CD4-positive, alpha-beta T cell treated with Interleukin-6 at 100 ng/mL for 8 hours (primary cell): ENCODE measurements around the gene TBC1D12.
"Not testable (repeated sequence)": the region's sequence is repeated elsewhere in the genome, so short reads cannot be mapped to it uniquely, and the experiment has no call there.

Source experiments
- DNase-seq: peaks from one replicate; pipeline ENCODE4 v3.0.0-alpha.2; 2020; ENCODE audit warnings: mixed read lengths, low spot score

TBC1D12 gene

DNA sequence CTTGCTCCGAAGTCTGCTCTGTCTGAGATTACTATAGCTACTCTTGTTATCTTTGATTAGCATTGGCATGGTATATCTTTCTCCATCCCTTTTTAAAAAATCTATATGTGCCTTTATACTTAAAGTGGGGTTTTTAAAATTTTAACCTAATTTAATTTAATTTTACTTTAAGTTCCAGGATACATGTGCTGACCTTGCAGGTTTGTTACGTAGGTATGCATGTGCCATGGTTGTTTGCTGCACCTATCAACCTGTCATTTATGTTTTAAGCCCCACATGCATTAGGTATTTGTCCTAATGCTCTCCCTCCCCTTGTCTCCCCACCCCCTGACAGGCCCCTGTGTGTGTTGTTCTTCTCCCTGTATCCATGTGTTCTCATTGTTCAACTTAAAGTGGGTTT is 54.6 kb downstream of the TBC1D12 start:
- no peak for DNase-seq

DNA sequence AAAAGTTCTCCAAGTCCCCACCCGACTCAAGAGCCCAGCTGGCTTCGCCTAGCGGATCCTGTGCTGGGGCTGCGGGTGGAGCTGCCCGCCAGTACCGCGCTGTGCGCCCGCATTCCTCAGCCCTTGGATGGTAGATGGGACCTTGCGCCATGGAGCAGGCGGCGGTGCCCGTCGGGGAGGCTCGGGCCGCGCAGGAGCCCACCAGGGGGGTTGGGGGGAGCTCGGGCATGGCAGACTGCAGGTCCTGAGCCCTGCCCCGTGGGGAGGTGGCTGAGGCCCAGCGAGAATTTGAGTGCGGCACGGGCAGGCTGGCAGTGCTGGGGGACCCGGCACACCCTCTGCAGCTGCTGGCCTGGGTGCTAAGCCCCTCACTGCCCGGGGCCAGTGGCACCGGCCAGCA is 57.0 kb downstream of the TBC1D12 start:
- no peak for DNase-seq

DNA sequence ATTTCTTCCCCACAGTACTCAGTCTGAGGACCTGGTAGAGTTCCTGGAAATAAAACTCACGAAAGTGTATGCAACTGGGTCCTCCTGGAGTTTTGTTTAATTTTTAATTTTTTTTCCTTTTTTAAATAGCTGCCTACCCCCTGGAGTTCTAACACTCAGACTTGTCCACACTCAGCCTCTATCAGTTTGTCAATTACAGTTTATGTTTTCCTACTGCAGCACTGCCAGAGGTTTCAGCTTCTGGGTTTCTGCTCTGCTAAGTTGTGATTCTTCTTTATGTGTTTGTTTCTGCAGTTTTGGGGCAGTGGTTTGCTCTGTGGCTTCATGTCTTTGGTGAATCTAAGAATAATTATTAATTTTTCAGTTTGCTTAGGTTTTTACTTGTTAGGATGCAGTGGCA is 59.2 kb downstream of the TBC1D12 start:
- no peak for DNase-seq

DNA sequence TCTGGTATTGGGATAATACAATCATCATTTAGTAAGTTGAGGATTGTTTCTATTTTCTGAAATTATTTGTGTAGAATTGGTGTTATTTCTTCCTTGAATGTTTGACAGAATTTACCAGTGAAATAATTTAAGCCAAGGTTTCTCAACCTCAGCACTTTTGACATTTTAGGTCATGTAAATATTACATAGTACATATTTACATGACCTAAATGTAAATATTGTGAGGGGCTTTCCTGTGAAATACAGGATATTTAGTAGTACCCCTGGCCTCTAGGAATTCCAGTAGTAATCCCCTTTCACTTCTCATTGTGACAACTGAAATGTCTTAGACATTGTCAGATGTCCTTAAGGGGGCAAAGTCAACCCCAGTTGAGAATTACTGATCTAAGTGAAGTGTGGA is 59.8 kb downstream of the TBC1D12 start:
- no peak for DNase-seq

DNA sequence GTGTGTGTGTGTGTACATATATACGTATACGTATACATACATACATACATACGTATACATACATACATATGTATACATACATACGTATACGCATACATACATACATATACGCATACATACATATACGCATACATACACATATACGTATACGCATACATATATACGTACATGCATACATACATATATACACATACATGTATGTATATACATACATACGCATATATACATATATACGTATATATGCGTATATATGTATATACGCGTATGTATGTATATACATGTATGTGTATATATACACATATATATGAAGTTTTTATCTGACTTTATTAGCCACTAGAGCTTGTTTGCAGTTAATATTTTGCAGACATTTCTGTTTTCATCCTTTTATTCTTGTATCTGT is 63.3 kb downstream of the TBC1D12 start:
- no peak for DNase-seq

DNA sequence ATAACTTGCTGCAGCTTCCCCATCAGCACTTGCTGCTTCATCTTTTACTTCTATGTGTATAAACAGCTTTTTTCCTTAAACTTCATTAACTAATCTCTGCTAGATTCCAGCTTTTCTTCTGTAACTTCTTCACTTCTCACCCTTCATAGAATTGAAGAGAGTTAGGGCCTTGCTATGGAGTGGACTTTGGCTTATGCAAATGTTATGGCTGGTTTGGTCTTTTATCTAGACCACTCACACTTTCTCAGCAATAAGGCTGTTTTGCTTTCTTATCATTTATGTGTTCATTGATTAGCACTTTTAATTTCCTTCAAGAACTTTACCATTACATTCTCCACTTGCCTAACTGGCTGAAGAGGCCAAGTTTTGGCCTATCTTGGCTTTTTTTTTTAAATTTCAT is 79.1 kb downstream of the TBC1D12 start:
- no peak for DNase-seq

DNA sequence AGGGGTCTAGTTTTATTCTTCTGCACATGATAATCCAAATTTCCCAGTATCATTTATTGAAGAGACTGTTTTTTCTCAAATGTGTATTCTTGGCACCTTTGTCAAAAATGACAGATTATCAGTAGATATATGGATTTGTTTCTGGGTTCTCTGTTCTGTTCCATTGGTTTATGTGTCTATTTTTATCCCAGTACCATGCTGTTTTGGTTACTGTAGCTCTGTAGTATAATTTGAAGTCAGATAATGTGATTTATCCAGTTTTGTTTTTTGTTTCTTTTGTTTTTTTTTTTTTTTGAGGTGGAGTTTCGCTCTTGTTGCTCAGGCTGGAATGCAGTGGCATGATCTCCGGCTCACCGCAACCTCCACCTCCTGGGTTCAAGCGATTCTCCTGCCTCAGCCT is 81.6 kb downstream of the TBC1D12 start:
- DNase-seq: no peak

DNA sequence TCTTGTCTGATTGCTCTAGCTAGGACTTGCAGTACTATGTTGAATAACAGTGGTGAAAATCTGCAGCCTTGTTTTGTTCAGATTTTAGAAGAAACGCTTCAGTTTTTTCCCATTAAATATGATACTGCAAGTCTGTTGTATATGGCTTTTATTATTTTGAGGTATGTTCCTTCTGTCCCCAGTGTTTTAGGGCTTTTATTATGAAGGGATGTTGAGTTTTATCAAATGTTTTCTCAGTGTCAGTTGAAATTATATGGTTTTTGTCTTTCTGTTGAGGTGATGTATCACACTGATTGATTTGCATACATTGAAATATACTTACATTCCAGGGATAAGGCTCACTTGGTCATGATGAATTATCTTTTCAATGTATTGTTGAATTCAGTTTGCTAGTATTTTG is 82.8 kb downstream of the TBC1D12 start:
- DNase-seq: no peak

DNA sequence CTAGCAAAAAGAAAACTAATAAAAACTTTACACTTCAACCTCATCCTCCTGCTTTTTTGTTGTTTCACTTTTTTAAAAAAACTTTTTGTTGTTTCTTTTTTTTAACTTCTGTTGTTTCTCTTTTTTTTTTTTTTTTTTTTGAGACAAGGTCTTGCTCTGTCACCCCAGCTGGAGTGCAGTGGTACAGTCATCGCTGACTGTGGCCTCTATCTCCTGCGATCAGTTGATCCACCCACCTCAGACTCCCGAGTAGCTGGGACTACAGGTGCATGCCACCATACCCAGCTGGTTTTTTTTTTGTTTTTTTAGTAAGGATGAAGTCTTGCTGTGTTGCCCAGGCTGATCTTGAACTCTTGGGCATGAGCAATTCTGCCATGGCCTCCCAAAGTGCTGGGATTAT is 85.2 kb downstream of the TBC1D12 start:
- no peak for DNase-seq

DNA sequence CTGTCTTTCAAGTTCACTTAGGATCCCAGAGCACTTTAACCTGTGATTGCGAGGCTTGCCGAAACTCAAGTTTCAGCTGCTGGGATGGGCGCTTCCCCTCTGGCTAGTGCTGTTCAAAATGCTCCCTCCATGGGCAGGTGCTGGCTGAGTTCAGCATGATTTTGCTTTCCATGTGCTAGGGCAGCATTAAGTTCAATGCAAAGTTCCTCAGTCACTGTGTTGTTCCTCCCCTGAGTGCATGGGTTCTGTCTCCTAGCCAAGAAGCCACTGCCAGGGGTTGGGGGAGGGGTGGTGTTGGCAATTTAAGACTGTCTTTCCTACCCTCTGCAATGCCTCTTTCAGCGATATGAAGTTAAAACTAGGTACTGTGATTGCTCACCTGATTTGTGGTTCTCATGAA is 86.8 kb downstream of the TBC1D12 start:
- no peak for DNase-seq

DNA sequence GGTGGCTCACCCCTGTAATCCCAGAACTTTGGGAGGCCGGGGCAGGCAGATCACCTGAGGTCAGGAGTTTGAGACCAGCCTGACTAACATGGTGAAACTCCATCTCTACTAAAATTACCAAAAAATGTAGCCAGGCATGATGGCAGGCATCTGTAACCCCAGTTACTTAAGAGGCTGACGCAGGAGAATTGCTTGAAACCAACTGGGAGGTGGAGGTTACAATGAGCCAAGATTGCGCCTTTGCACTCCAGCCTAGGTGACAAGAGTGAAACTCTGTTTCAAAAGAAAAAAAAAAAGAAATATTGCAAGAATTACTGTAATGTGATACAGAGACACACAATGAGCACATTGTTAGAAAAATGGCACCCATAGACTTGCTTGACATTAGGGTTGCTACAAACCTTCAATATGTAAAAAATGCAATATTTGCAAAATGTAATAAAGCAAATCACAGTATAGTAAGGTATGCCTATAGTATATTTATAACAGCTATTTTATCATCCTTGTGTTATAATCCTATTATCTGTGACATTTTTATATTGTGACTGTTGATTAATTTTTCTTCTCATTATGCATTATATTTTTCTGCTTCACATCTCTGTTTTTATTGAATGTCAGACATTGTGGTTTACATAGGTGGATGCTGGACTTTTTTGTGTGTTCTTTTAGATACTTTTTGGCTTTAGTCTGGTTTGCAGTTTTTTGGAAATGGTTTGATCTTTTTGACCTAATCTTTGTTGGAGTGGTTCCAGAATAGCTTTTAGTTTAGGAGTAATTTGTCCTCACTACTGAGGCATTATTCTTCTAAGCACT is 87.8 kb downstream of the TBC1D12 start:
- DNase-seq: no peak

DNA sequence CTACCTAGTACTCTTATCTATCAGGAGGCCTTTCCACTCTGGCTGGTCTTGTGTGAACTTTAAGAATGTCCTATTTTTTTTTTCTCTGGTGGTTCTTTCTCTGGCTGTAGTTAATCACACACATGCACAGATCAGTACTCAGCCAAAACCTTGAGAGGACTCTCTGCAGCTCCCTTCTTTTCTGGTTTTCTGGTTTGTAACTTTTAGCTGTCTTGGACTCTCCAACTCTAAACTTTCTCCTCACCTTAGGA is 88.4 kb downstream of the TBC1D12 start:
- DNase-seq: no peak

DNA sequence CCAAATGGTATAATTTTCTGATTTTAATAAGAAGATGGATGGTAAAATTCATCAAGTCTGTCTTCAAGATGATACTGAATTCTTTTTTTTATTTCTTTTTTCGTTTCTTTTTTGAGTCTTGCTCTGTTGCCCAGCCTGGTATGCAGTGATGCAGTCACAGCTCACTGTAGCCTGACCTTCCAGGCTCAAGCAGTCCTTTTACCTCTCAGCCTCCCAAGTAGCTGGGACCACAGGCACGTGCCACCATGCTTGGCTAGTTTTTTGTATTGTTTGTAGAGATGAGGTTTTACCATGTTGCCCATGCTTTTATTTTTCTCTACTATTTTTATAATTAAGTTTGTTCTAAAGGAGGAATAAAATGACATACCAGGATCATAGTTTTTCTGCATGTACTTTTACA is 91.1 kb downstream of the TBC1D12 start:
- DNase-seq: no peak

DNA sequence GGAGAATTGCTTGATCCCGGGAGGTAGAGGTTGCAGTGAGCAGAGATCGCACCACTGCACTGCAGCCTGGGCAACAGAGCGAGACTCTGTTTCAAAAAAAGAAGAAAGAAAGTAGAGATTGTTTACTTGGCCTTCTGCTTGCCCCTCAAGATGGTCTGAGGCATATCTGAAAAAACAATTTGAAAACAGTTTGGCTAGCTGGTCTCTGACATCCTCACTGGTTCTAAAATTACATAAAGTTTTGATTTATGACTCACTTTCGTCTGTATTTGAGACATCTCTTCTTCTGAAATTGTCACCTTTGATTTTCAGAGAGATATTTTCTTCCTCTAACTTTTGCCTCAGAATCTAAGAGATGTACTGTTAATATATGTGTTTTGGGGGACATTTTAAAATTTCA is 93.7 kb downstream of the TBC1D12 start:
- DNase-seq: no peak

DNA sequence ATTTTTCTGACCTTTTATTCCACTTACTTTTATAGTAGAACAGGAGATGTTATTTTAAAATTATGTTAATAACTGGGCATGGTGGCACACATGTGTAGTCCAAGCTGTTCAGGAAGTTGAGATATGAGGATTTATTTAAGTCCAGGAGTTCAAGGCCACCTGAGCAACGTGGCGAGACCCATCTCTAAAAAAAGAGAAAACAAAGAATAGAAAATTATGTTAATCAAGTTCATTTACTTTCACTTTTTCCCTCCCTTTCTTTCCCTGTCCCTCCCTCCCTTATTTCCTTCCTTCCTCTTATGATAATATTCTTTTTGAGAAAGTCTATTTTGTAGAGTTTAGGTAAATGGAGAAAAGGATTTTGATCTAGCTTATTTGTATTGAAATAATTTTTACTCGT is 94.3 kb downstream of the TBC1D12 start:
- DNase-seq: no peak

DNA sequence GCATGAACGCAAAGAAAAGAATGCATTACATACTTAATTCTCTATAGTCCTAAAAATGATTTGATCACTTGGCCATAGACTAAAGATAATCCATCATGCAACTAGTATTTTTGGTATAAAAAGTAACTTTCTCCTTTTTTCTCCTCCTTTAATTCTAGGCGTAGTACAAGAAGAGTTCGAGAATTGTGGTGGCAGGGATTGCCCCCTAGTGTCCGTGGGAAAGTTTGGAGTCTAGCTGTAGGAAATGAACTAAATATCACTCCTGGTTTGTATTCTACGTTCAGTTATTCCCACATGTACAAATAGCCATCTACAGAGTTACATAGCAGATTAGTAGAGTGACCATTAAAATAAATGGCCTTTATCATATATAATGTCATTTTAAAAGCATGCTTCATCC is 97.7 kb downstream of the TBC1D12 start:
- no peak for DNase-seq

DNA sequence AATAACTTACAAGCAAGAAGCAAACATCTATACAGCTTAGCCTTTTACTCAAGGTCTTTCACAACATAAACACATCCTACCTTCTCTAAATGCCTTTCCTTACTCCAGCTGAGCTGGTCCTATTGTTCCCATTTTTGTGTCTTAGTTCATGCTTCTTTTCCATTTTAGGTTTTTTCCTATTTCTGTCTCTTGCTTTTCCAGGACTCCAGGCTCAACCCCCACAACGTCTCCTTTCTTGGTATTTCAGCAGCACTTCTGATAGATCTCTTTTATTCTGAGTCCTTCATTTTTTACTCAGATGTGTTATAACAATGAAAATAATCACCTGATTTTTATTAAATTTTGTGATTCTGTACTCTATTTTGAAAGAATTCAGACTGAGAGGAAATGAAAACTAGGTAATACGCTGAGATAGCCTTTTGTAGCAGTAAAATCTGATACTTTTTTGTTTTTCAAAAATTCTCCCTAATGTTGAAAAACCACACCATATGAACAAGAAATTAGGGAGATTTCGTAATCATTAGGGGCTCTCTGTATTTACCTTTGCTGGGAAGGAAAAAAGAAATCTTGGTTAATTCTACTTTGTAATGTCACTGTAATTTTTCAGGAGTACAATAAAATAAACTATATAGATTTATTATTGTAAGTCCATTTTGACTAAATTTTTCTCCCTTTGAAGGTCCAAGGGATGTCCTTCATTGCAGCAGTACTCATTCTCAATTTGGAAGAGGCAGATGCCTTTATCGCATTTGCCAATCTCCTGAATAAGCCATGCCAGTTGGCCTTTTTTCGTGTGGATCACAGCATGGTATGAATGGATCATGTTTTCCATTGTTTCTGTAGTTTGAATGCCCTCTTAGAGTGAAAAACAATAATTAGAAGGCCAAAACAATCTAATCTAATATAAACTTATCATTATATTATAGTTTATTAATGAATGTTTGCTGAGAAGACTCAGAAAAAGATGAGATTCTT is 119.2 kb downstream of the TBC1D12 start:
- no peak for DNase-seq

DNA sequence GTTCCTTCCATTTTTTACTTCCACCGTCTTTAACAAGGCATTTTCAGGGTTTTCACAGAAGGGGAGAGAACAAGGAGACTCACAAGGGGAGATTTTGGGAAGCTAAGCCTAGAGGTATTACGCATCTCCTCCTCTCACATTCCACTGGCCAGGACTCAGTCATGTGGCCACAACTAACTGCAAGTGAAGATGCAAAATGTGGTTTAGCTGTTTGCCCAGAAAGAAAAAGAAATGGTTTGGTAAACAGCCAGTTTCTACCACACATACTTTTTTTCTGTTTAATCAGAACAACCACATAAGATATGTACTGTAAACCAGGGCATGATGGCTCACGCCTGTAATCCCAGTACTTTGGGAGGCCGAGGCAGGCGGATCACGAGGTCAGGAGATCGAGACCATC is 121.8 kb downstream of the TBC1D12 start:
- DNase-seq: no peak

DNA sequence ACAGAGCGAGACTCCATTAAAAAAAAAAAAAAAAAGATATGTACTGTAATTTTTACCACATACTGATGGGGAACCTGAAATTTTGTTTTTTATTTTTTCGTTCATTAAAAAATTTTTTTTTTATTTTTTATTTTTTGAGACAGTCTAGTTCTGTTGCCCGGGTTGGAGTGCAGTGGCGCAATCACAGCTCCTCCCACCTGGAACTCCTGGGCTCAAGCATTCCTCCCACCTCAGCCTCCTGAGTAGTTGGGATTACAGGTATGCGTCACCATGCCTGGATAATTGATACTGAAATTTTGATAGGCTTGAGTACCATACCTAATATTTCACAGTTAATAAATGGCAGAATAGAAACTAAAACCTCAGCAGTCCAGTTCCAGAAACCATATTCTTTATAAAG is 122.4 kb downstream of the TBC1D12 start:
- DNase-seq: no peak

DNA sequence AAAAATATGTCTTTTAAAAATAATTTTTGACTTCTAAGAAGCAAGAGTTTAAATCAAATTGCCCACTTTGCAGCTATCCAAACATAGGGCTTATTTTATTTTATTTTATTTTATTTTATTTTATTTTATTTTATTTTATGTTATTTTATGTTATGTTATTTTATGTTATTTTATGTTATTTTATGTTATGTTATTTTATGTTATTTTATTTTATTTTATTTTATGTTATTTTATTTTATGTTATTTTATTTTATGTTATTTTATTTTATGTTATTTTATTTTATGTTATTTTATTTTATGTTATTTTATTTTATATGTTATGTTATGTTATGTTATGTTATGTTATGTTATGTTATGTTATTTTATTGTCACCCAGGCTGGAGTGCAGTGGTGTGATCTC is 129.2 kb downstream of the TBC1D12 start:
- DNase-seq: not testable (repeated sequence)

DNA sequence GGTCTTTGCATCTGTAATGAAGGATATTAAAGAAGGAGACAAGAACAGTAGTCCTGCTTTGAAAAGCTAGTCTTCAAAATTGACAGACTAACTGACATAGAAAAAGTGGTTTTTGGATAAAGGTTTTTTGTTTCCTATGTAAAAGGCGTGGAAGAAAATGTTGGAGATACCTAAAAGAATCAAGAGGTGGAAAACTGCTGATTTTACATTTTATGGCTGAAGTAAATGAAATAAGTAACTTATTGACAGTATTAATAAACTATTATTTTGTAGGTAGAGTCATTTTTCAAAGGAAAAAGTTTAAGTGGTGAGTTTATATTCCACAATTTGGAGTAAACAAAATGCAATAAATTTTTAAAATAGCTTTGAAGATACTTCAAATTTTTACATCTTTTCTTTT is 130.7 kb downstream of the TBC1D12 start:
- no peak for DNase-seq

DNA sequence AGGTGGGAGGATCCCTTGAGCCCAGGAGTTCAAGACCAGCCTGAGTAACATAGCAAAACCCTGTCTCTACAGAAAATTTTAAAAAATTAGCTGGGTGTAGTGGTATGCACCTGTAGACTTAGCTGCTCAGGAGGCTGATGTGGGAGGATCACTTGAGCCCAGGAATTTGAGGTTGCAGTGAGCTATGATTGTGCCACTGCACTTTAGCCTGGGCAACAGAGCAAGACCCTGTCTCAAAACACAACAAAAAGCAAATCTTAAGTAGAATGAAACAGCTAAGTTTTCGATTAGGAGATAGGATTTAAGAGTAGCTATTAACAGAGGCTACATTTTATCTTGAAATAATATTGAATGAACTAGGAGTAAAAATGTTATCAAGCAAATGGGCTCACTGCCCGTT is 139.9 kb downstream of the TBC1D12 start:
- not testable (repeated sequence) for DNase-seq

DNA sequence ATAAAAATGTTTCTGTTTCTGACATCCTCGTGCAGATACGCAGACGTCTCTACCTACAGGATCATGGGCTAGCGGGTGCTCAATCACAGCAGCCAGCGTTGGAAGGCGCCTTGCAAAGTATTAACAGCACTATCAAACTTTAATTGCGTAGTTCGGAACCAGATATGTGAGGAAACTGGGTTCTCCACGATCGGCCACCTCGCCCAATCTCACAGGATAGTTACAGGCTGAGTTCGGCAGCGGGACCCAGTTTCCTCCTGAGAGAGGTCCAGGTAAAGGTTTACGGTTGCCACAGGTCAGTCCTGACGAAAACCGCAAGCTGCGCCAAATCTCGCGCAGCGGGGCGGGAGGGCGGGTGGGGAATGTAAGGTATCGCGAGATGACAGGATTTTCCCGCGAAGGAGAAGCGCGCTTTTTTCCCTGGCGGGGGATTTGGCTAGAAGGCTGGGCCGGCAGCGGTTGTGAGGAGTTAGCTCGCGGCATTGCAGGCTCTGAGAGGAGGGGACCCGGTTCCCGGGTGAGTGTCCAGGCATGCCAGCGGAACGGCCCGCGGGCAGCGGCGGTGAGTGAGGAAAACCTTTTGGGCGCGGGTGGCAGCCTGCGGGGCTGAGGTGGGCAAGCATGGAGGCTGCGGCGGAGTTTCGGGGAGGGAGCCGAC is 143.2 kb downstream of the TBC1D12 start, which contains the start of gene HELLS:
HELLS (plus strand) TSS at position 398 of the 658 bp plus-strand sequence; CDS start at position 532, 134 bp downstream.
- peak; percentile 69 for DNase-seq
